HG02678 (cell line): ENCODE results near the gene EIF6.

Experiments used
- ATAC-seq: cut with Tn5 transposase; IDR thresholded peaks from one replicate; pipeline ENCODE4 v1.9.1; 2021; ENCODE audit warnings: mild to moderate bottlenecking, moderate library complexity; ENCODE audit not compliant: unreplicated experiment

The EIF6 gene

GRCh38 chr20:35295674-35296073 lies 11.1 kb upstream of the EIF6 start:
- ATAC-seq = no peak

DNA sequence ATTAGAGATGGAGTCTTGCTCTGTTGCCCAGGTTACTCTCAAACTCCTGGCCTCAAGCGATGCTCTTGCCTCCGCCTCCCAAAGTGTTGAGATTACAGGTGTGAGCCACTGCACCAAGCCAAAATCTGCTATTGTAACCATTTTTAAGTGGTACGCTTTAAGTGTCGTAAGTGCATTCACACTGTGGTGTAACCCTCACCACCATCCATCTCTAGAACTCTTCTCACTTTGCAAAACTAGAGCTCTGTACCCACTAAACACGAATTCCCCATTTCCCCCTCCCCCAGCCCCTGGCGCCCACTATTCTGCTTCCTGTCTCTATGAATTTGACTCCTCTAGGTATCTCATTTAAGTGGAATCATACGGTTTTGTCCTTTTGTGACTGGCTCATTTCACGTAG lies 10.5 kb upstream of the EIF6 start:
- ATAC-seq = no peak

DNA sequence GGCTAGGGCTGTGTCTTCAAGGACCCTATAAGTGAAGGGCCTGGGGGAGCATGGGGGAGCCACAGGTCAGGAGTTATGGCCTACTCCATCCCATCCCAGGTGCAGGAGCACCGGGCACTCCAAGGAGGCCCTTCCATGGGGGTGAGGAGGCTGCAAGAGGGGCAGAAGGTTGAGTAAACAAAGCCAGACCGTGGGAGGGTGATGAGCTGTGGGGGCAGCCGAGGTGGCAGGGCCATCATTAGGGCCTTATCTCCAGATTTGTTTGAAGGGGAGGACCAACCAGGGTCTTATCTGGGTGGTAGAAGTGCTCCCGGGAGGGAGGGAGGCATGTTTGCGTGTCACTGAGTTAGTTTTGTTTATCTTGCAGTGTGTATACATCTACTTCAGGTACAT lies 9.7 kb upstream of the EIF6 start:
- ATAC-seq = no peak

- no peak for ATAC-seq
Observed at GRCh38 chr20:35293303-35294292, 9.0 kb upstream of the EIF6 start.

DNA sequence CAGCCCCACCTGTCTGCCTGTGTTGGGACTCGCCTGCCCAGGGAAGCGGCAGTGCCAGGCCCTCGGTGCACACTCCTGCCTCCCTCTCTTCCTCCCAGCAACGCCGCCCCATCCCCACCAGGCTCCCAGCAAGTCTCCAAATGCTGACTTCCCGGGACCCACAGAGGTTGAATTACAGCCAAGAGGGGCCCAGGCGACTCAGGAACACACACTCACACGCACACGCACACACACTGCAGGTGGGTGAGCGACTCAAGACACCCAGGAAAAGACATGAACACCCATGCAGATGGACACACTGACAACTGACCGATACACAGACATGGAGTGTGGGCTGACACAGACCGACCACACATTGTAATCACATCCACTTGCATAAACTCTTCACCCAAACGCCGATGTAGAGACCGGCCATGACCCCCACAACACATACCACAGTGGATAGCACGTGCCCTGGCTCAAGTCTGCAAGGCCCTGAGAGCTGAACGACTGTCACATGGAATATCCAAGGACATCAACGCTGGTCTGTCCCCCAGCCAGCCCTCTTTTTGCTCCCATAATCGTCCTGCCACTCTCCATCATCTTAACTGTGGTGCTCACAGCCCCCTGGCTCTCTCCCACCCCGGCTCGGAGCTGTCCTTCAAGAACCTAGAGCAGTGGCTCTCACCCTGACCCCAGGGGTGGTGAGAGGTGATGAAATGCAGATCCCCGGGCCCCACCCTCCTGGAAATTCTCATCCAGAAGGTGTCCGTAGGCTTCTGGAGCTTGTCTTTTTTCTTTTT lies 8.1 kb upstream of the EIF6 start:
- no peak for ATAC-seq

DNA sequence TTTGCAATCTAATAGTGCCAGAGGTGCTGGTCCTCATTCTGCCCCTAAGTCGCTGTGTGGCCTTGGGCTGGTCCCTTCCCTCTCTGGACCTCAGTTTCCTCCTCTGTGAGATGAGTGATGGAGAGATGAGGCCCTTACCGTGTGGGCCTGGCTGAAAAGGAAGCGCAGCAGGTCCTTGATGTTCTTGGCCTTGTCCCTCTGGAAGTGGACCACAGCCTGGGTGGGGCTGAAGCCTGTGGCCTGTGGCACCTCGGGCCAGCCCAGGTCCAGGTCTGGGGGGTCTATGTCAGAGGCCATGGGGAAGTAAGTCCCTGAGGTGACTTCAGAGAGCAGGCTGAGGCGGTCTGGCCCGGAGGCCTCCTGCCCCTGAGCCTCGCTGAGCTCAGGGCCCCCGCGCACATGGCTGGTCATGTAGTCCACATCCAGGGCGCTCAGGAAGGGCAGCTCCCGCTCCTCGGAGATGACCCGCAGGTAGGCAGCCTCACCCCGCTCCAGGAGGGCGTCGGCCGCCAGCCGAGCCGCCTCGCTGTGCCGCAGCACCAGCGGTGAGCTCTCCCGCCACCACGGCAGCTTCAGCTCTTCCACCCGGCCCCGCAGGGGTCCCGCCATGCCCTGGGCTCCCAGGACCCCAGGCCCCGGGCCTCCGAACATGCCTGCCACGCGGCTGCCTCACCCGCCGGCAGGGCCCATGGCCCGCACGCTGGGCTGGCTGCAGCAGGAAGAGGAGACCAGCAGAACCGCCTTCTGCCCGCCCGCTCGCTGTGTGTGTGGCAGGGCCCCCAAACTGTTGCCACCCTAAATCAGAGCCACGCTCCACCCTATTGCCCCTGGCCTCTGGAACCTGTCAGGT lies 7.3 kb upstream of the EIF6 start, which contains the start of gene FAM83C:
TSS of gene FAM83C (minus strand) at position 772 of the 850 bp plus-strand sequence. CDS start at position 651, 121 bp downstream.
- ATAC-seq = no peak

DNA sequence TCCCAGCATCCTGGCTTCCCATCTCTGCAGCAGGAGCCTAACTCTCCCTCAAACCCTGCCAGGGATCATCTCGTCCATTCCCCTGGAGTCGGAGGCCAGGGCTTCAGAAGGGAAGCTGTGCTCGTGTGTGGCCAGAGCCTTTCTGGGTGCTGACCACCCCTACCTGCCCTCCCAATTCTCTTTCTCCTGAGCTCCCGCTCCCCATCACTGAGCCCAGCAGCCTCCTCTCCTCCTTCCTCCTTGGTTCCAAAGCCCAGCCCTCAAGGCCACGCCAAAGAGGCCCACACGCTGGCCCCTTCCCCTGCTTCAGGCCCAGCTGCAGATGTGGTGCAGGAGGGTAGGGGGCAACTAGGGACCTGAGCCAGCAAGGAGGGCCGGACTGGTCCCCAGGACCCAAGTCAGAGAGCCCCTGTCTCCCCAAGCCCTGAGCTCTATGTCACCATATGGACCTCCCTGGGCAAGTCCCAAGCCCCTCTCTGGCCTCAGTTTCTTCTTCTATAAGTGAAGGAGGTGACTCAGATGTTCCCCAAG lies 6.4 kb upstream of the EIF6 start:
- ATAC-seq = no peak

DNA sequence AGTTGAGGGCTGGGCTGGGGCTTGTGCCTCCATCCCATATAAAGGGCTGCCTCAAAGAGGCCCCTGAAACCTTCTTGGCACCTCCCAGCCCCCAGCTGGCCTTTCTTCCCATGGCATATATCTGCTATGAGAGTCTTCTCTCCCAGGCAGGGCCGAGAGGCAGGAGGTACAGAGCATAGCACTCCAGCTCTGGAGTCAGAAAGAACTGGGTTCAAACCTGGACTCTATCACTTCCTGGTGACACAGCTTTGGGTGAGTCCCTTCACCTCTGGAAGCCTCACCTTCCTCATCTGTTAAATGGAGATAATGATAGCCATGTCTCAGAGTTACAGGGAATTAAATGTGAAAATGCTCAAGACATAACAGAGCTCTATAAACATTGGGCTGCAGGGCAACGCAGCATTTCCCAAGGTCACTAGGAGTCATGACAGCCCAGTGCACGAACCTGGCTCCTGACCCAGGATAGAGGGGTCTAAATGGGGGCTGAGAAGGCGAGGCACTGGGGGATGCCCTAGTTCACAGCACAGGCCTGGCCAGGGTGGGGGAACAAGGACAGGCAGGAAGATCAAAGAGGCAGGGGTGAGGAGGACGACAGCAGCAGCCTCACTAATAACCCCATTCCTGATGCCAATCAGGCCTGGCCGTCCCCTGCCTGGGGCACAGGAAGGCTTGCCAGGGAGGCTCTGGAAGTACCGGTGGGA lies 5.8 kb upstream of the EIF6 start:
- no peak for ATAC-seq

DNA sequence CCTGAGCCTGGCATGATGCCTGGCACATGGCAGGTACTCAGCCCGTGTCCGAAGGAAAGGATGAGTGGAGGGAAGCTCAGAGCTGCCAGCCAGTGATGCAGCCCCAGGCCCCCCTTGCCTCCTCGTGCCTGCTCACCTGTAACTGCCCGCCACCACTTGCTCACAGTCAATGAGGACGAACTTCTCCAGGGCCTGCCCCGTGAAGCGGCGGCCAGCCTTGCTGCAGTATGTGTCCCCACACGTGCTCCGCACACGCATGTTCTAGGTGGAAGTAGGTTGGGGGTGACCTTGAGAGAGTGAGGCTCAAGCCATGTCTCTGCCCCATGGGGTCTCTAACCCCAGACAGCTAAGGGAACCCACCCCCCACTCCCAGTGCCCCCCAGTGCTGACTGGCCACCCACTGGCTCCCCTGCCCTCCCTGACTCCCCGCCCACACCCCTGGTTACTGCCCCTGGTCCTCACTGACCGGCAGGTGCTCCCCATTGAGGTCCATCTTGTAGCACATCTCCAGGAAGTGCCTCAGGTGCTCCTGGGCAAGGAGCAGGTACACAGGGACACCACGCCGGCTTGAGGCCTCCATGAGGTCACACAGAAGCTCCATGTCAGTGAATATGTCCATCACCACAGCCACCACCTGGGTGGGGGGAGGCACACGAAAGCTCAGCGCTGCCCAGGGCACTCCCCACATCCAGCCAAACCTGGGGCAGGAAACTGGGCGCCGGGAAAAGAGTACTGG lies 3.9 kb upstream of the EIF6 start:
- ATAC-seq = no peak

GRCh38 chr20:35287509-35288324 lies 3.1 kb upstream of the EIF6 start:
- no peak for ATAC-seq

DNA sequence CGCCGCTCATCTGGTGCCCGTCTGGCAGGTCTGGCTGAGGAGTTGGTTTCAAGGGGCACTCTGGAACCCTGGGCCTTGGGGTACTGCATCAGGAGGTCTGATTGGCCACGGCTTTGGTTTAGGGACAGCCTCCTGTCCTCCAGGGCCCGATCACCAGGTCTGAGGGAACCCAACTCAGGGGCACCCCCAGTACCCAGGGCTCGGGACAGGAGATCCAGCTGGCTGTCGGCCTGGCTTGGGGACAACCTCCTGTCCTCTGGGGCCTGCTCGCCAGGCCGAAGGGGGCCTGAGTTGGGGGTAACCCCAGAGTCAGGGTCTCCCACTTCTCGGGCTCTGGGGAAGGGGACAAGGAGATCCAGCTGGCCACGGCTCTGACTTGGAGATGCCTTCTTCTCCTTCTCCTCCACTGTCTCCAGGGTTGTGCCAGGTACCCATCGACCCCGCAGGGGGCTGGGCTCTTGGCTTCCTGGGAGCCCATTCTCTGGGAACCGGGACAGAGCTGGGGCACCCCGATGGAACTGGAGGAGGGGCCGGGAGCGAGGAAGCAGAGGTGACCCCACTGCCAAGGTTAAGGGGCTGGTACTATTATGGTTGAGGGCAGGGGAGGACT lies 2.4 kb upstream of the EIF6 start:
- ATAC-seq = no peak

DNA sequence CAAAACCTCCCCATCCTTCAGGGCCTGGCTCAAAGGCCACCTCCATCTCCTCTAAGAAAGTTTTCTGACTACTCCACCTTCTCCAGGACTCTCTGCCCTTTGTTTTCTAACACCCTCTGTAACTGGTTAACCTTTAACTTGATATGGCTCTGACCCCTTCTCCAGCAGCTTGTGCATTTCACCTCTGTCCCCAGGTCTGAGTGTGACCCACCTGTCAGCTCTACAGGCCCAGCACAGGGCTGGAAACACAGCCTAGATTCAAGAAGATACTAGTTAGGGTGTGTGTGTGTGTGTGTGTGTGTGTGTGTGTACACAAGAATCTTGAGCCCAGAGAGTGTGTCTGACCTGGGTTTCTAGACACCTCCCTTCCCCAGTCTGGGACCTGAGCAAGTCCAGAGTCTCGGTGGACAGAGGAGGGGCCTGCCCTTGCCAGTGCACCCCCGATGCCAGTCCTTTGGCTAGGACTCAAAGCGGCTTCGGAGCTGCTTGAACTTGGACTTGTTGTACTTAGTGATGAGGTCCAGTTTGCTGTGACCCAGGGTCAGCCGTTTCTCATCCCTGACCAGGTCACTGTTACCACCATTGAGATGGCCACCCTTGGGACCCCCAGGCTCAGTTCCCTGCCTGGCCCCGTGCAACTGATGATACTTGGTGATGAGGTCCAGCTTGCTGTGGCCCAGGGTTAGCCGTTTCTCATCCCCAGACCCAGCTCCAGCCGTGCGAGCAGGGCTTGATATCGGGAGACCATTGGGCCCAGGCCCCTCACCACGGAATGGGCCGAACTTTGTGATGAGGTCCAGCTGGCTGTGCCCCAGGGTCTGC lies 1.7 kb upstream of the EIF6 start:
- ATAC-seq = no peak

DNA sequence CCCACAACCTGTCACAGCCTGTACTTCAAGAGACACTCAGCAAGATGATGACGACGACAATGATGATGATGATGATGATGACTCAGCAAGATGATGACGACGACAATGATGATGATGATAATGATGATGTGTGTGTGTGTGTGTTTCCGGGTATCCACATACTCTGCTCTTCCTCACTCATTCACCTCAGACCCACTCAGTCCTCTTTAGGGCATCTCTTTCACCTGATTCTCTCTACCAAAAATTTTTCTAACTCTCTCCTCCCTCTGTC lies 1.2 kb upstream of the EIF6 start:
- no peak for ATAC-seq

GRCh38 chr20:35284992-35285805 lies 627 bp upstream of the EIF6 start:
- no peak for ATAC-seq

DNA sequence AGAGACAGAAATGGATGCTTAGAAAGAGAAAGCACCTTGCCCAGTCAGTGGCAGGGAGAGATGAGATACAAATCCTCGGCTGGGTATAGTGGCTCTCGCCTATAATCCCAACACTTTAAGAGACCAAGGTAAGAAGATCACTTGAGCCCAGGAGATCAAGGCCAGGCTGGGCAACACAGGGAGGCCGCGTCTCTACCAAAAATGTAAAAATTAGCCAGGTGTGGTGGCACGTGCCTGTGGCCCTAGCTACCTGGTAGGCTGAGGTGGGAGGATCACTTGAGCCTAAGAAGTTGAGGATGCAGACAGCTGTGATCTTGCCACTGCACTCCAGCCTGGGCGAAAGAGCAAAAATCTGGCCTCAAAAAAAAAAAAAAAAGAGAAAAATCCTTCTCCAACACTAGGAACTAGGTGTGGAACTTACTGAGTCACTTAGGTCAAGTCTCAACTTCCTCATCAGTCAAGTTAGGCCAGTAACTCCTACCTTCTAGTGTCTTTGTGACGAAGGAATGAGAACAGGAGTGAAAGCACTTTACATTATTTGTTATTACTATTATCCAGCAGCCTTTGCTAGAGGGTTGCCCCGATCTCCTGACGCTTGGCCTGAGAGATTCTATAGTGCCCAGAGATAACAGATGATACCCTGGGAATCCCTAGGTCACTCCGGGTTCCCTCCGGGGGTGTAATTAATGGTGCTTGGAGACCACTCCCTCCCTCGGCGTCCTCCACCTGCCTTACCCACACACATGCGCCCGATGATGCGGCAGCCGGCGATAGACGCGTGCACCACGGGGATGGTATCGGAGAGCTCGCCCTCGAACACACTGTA lies 918 bp downstream of the EIF6 start:
- peak; percentile 23 for ATAC-seq
